ENCODE results near the gene APLF. TPM values are rescaled to one million over a fixed set of nuclear protein-coding genes. Genes with fewer than 3 reads are reported as not detected.

APLF gene
- total and polyA plus RNA-seq, 2 experiments from 2014 or later, result 3.0 to 3.7 TPM

DNA sequence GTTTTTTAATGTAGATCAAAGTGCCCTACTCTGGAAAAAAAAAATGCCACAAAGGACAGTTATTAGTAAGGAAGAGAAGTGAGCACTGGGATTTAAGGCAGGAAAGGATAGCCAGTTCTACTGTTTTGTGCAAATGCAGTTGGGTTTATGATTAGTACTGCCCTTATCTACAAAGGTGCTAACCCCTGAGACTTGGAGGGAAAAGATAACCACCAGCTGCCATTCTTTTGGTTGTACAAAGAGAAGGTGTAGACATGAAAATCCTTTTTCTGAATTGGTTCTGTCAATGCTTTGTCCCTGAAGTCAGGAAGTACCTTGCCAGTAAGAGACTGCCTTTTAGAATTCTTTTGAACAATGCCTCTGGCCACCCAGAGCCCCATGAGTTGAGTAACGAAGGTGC is 11.3 kb downstream of the APLF start:
- H2AFZ ChIP-seq, result no peak overlapping the region
- no peak overlapping the region for H3K27ac Mint-ChIP-seq
- H3K4me3 ChIP-seq, result no peak overlapping the region
- no peak overlapping the region for H3K4me3 Mint-ChIP-seq
- no peaks in the 10 kb centered on the region for H4K20me1 ChIP-seq (replicated peaks; ENCODE audit: insufficient read depth)
- TF ChIP-seq, protein P1, sequence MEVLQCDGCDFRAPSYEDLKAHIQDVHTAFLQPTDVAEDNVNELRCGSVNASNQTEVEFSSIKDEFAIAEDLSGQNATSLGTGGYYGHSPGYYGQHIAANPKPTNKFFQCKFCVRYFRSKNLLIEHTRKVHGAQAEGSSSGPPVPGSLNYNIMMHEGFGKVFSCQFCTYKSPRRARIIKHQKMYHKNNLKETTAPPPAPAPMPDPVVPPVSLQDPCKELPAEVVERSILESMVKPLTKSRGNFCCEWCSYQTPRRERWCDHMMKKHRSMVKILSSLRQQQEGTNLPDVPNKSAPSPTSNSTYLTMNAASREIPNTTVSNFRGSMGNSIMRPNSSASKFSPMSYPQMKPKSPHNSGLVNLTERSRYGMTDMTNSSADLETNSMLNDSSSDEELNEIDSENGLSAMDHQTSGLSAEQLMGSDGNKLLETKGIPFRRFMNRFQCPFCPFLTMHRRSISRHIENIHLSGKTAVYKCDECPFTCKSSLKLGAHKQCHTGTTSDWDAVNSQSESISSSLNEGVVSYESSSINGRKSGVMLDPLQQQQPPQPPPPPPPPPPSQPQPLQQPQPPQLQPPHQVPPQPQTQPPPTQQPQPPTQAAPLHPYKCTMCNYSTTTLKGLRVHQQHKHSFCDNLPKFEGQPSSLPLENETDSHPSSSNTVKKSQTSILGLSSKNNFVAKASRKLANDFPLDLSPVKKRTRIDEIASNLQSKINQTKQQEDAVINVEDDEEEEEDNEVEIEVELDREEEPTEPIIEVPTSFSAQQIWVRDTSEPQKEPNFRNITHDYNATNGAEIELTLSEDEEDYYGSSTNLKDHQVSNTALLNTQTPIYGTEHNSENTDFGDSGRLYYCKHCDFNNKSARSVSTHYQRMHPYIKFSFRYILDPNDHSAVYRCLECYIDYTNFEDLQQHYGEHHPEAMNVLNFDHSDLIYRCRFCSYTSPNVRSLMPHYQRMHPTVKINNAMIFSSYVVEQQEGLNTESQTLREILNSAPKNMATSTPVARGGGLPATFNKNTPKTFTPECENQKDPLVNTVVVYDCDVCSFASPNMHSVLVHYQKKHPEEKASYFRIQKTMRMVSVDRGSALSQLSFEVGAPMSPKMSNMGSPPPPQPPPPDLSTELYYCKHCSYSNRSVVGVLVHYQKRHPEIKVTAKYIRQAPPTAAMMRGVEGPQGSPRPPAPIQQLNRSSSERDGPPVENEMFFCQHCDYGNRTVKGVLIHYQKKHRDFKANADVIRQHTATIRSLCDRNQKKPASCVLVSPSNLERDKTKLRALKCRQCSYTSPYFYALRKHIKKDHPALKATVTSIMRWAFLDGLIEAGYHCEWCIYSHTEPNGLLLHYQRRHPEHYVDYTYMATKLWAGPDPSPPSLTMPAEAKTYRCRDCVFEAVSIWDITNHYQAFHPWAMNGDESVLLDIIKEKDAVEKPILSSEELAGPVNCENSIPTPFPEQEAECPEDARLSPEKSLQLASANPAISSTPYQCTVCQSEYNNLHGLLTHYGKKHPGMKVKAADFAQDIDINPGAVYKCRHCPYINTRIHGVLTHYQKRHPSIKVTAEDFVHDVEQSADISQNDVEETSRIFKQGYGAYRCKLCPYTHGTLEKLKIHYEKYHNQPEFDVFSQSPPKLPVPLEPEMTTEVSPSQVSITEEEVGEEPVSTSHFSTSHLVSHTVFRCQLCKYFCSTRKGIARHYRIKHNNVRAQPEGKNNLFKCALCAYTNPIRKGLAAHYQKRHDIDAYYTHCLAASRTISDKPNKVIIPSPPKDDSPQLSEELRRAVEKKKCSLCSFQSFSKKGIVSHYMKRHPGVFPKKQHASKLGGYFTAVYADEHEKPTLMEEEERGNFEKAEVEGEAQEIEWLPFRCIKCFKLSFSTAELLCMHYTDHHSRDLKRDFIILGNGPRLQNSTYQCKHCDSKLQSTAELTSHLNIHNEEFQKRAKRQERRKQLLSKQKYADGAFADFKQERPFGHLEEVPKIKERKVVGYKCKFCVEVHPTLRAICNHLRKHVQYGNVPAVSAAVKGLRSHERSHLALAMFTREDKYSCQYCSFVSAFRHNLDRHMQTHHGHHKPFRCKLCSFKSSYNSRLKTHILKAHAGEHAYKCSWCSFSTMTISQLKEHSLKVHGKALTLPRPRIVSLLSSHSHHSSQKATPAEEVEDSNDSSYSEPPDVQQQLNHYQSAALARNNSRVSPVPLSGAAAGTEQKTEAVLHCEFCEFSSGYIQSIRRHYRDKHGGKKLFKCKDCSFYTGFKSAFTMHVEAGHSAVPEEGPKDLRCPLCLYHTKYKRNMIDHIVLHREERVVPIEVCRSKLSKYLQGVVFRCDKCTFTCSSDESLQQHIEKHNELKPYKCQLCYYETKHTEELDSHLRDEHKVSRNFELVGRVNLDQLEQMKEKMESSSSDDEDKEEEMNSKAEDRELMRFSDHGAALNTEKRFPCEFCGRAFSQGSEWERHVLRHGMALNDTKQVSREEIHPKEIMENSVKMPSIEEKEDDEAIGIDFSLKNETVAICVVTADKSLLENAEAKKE (CRISPR knock-in tag; IDR thresholded peaks at IDR 0.05), result no peak
- TF ChIP-seq EZH2 (IDR thresholded peaks at IDR 0.05; ENCODE audit: low read depth, unreplicated experiment), result no peak
- no peak for TF ChIP-seq NANOG (IDR thresholded peaks at IDR 0.05; ENCODE audit: borderline replicate concordance)
- TF ChIP-seq ZNF331 (CRISPR knock-in tag; IDR thresholded peaks at IDR 0.05; ENCODE audit: low read depth), result no peak
- no peak for TF ChIP-seq JUNB (IDR thresholded peaks at IDR 0.05; ENCODE audit: unreplicated experiment)
- no peak for TF ChIP-seq POLR2AphosphoS5 (IDR thresholded peaks at IDR 0.05; ENCODE audit: low read depth)
- TF ChIP-seq, protein P2, sequence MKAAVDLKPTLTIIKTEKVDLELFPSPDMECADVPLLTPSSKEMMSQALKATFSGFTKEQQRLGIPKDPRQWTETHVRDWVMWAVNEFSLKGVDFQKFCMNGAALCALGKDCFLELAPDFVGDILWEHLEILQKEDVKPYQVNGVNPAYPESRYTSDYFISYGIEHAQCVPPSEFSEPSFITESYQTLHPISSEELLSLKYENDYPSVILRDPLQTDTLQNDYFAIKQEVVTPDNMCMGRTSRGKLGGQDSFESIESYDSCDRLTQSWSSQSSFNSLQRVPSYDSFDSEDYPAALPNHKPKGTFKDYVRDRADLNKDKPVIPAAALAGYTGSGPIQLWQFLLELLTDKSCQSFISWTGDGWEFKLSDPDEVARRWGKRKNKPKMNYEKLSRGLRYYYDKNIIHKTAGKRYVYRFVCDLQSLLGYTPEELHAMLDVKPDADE (IDR thresholded peaks at IDR 0.05), result no peak
- TF ChIP-seq, protein P3, sequence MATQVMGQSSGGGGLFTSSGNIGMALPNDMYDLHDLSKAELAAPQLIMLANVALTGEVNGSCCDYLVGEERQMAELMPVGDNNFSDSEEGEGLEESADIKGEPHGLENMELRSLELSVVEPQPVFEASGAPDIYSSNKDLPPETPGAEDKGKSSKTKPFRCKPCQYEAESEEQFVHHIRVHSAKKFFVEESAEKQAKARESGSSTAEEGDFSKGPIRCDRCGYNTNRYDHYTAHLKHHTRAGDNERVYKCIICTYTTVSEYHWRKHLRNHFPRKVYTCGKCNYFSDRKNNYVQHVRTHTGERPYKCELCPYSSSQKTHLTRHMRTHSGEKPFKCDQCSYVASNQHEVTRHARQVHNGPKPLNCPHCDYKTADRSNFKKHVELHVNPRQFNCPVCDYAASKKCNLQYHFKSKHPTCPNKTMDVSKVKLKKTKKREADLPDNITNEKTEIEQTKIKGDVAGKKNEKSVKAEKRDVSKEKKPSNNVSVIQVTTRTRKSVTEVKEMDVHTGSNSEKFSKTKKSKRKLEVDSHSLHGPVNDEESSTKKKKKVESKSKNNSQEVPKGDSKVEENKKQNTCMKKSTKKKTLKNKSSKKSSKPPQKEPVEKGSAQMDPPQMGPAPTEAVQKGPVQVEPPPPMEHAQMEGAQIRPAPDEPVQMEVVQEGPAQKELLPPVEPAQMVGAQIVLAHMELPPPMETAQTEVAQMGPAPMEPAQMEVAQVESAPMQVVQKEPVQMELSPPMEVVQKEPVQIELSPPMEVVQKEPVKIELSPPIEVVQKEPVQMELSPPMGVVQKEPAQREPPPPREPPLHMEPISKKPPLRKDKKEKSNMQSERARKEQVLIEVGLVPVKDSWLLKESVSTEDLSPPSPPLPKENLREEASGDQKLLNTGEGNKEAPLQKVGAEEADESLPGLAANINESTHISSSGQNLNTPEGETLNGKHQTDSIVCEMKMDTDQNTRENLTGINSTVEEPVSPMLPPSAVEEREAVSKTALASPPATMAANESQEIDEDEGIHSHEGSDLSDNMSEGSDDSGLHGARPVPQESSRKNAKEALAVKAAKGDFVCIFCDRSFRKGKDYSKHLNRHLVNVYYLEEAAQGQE (IDR thresholded peaks at IDR 0.05; ENCODE audit: unreplicated experiment), result no peak
- no peak for TF ChIP-seq STAT1 (IDR thresholded peaks at IDR 0.05; ENCODE audit: unreplicated experiment)
- no peak for TF ChIP-seq EZH2phosphoT487 (IDR thresholded peaks at IDR 0.05; ENCODE audit: unreplicated experiment)
- no peak for TF ChIP-seq ZNF114 (CRISPR knock-in tag; IDR thresholded peaks at IDR 0.05)
- TF ChIP-seq, protein P4, sequence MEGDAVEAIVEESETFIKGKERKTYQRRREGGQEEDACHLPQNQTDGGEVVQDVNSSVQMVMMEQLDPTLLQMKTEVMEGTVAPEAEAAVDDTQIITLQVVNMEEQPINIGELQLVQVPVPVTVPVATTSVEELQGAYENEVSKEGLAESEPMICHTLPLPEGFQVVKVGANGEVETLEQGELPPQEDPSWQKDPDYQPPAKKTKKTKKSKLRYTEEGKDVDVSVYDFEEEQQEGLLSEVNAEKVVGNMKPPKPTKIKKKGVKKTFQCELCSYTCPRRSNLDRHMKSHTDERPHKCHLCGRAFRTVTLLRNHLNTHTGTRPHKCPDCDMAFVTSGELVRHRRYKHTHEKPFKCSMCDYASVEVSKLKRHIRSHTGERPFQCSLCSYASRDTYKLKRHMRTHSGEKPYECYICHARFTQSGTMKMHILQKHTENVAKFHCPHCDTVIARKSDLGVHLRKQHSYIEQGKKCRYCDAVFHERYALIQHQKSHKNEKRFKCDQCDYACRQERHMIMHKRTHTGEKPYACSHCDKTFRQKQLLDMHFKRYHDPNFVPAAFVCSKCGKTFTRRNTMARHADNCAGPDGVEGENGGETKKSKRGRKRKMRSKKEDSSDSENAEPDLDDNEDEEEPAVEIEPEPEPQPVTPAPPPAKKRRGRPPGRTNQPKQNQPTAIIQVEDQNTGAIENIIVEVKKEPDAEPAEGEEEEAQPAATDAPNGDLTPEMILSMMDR (conservative IDR thresholded peaks at IDR 0.05; ENCODE audit: low read depth in 2 of 2), result no peak
- no peak for TF ChIP-seq CREB1 (CRISPR knock-in tag; IDR thresholded peaks at IDR 0.05; ENCODE audit: low read depth)
- H3K4me2 ChIP-seq, result no peak overlapping the region
- H3K27me3 Mint-ChIP-seq (ENCODE audit: insufficient read depth, low read depth, poor library complexity), result no peaks in the 10 kb centered on the region
- H3K36me3 ChIP-seq (ENCODE audit: insufficient read depth), result no peaks in the 10 kb centered on the region
- no peak overlapping the region for H3K27ac ChIP-seq (ENCODE audit: low read depth)
- no peak for ATAC-seq
- peaks cover 6% of the 10 kb centered on the region; the same call in 1 of the 2 replicates for H3K79me2 ChIP-seq (replicated peaks; ENCODE audit: insufficient read depth)
- DNase-seq (ENCODE audit: low spot score), result no peak
- no peaks in the 10 kb centered on the region; the same call in 1 of the 2 replicates for H3K9me2 ChIP-seq (ENCODE audit: insufficient read depth)
- H3K27me3 ChIP-seq (ENCODE audit: insufficient read depth), result no peaks in the 10 kb centered on the region
- no peaks in the 10 kb centered on the region for H3K36me3 Mint-ChIP-seq (ENCODE audit: low read depth)
- no peaks in the 10 kb centered on the region for H3K4me1 ChIP-seq (ENCODE audit: insufficient read depth)
- peaks cover 8% of the 10 kb centered on the region; the same call in 2 of the 3 replicates for H3K4me1 Mint-ChIP-seq
- no peaks in the 10 kb centered on the region for H3K9me3 Mint-ChIP-seq
- no peaks in the 10 kb centered on the region for H3F3A ChIP-seq (replicated peaks; ENCODE audit: low read depth)
